ENCODE measurements around the gene GMDS. TPM values are rescaled to one million over a fixed set of nuclear protein-coding genes. Genes with fewer than 3 reads are reported as not detected.

GMDS gene
- total RNA-seq, 1 experiment from 2014 or later: 35.0 TPM

GRCh38 chr6:2078888-2079287 is 166.5 kb downstream of the GMDS start:
- Mint-ChIP-seq H3K4me3 (no peak overlapping the region), H3K9me3 (peaks cover 22% of the 10 kb centered on the region), H3K27me3 (ENCODE audit: low read depth) (no peaks in the 10 kb centered on the region), H3K4me1 (no peaks in the 10 kb centered on the region), H3K27ac (no peak overlapping the region), H3K36me3 (no peaks in the 10 kb centered on the region; the same call in 1 of the 2 replicates)
- TF ChIP-seq ZNF396 (CRISPR knock-in tag; IDR thresholded peaks at IDR 0.05; ENCODE audit: borderline replicate concordance) (no peak), TP53 (CRISPR knock-in tag; IDR thresholded peaks at IDR 0.05) (no peak)
- no peak for ATAC-seq
- DNase-seq (ENCODE audit: low spot score): no peak
- ChIA-PET POLR2A (no interaction called here), CTCF (no interaction called here)

DNA sequence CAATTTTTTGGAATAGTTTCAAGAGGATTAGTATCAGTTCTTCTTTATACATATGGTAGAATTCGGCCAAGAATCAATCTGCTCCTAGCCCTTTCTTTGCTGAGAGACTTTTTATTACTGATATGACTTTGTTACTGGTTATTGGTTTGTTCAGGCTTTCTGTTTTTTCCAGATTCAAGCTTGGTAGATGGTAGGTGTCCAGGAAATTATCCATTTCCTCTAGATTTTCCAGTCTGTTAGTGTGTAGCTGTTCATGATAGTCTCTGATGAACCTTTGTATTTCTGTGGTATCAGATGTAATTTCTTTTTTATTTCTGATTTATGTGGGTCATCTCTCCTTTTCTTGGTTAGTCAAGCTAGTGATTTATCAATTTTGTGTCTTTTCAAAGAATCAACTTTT is 167.6 kb downstream of the GMDS start:
- Mint-ChIP-seq H3K36me3 (no peaks in the 10 kb centered on the region; the same call in 1 of the 2 replicates), H3K9me3 (peaks cover 22% of the 10 kb centered on the region), H3K4me3 (no peak overlapping the region), H3K4me1 (no peaks in the 10 kb centered on the region), H3K27me3 (ENCODE audit: low read depth) (no peaks in the 10 kb centered on the region), H3K27ac (no peak overlapping the region)
- ChIA-PET CTCF (no interaction called here), POLR2A (no interaction called here)
- ATAC-seq (no peak), DNase-seq (ENCODE audit: low spot score) (no peak)
- TF ChIP-seq EMX1 (CRISPR knock-in tag; IDR thresholded peaks at IDR 0.05) (no peak), SOX15 (CRISPR knock-in tag; IDR thresholded peaks at IDR 0.05) (no peak), OVOL2 (CRISPR knock-in tag; IDR thresholded peaks at IDR 0.05; ENCODE audit: borderline replicate concordance) (no peak), TP53 (CRISPR knock-in tag; IDR thresholded peaks at IDR 0.05) (no peak), ZNF263 (CRISPR knock-in tag; IDR thresholded peaks at IDR 0.05; ENCODE audit: low read depth) (no peak), ZNF219 (CRISPR knock-in tag; IDR thresholded peaks at IDR 0.05; ENCODE audit: borderline replicate concordance) (no peak), ZNF396 (CRISPR knock-in tag; IDR thresholded peaks at IDR 0.05; ENCODE audit: borderline replicate concordance) (no peak), STAT6 (CRISPR knock-in tag; conservative IDR thresholded peaks at IDR 0.05; ENCODE audit: low read depth) (no peak), ERG (CRISPR knock-in tag; IDR thresholded peaks at IDR 0.05) (no peak), USF2 (CRISPR knock-in tag; IDR thresholded peaks at IDR 0.05) (no peak), ZNF671 (CRISPR knock-in tag; IDR thresholded peaks at IDR 0.05) (no peak), FOXP1 (CRISPR knock-in tag; IDR thresholded peaks at IDR 0.05; ENCODE audit: borderline replicate concordance) (no peak), RORB (CRISPR knock-in tag; IDR thresholded peaks at IDR 0.05) (no peak), ZNF138 (CRISPR knock-in tag; conservative IDR thresholded peaks at IDR 0.05) (no peak), ZBTB43 (CRISPR knock-in tag; IDR thresholded peaks at IDR 0.05) (no peak), GABPB1 (CRISPR knock-in tag; IDR thresholded peaks at IDR 0.05) (no peak), FOXK1 (CRISPR knock-in tag; IDR thresholded peaks at IDR 0.05) (no peak)
- TF ChIP-seq, protein P1, sequence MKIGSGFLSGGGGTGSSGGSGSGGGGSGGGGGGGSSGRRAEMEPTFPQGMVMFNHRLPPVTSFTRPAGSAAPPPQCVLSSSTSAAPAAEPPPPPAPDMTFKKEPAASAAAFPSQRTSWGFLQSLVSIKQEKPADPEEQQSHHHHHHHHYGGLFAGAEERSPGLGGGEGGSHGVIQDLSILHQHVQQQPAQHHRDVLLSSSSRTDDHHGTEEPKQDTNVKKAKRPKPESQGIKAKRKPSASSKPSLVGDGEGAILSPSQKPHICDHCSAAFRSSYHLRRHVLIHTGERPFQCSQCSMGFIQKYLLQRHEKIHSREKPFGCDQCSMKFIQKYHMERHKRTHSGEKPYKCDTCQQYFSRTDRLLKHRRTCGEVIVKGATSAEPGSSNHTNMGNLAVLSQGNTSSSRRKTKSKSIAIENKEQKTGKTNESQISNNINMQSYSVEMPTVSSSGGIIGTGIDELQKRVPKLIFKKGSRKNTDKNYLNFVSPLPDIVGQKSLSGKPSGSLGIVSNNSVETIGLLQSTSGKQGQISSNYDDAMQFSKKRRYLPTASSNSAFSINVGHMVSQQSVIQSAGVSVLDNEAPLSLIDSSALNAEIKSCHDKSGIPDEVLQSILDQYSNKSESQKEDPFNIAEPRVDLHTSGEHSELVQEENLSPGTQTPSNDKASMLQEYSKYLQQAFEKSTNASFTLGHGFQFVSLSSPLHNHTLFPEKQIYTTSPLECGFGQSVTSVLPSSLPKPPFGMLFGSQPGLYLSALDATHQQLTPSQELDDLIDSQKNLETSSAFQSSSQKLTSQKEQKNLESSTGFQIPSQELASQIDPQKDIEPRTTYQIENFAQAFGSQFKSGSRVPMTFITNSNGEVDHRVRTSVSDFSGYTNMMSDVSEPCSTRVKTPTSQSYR (CRISPR knock-in tag; IDR thresholded peaks at IDR 0.05): no peak
- TF ChIP-seq, protein P2, sequence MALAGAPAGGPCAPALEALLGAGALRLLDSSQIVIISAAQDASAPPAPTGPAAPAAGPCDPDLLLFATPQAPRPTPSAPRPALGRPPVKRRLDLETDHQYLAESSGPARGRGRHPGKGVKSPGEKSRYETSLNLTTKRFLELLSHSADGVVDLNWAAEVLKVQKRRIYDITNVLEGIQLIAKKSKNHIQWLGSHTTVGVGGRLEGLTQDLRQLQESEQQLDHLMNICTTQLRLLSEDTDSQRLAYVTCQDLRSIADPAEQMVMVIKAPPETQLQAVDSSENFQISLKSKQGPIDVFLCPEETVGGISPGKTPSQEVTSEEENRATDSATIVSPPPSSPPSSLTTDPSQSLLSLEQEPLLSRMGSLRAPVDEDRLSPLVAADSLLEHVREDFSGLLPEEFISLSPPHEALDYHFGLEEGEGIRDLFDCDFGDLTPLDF (CRISPR knock-in tag; IDR thresholded peaks at IDR 0.05): no peak
- TF ChIP-seq, protein P3, sequence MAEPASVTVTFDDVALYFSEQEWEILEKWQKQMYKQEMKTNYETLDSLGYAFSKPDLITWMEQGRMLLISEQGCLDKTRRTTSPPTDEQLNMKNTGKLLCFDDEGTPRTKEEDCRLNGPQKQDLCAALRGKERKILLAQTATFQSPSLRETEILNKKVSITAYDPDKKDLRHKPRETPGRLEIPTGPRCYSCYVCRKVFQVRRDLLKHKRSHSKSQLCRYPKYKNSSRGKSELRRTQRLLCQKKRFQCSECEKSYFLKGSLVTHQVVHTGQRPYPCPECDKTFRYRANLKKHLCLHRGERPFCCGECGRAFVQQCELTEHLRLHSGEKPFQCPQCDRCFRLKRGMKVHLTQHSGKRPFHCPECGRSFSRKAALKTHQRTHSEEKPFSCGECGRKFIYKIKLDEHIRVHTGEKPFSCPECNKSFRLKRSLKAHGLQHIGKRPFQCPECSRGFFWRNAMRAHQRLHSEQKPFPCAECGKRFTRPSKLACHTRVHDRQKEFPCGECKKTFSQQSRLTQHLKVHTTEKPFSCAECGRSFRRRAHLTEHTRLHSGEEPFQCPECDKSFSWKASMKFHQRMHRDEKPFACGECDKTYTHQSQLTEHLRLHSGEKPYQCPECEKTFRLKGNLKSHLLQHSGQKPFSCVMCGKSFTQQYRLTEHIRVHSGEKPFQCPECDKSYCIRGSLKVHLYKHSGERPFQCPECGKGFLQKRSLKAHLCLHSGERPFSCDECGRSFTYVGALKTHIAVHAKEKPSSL (CRISPR knock-in tag; conservative IDR thresholded peaks at IDR 0.05): no peak

All from WTC11 (cell line).